GM10266 (cell line): Measurements from ENCODE around the gene NUMA1.

Experiments
- DNase-seq: peaks from one replicate; pipeline ENCODE4 v3.0.0; 2012; ENCODE audit errors: extremely low spot score
- TF ChIP-seq, protein P1 (sequence below): IDR thresholded peaks from 2 replicates; pipeline ENCODE4 v1.5.1; 2012; ENCODE audit warnings: mild to moderate bottlenecking, low read depth; ENCODE audit not compliant: control insufficient read depth, insufficient read depth; ENCODE audit errors: missing control alignments

The NUMA1 gene

DNA sequence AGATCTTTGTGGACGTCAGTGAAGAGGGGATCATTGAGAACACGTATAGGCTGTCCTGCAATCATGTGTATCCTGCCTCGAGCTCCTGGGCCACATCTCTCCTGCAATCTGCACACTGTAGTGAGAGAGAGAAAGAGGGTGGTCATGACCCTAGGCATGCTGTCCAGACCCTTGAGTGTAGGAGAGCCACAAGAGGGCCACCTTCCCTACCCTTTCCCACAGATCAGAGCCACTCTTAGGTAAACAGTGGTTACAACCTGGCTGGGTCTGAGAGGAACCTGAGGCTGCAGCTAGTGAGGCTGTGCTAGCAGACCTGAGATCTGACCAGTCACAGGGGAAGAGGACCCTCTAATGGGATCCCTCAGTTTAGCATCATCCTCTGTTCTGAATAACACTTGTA is 85.6 kb downstream of the NUMA1 start:
- TF ChIP-seq, protein P1, sequence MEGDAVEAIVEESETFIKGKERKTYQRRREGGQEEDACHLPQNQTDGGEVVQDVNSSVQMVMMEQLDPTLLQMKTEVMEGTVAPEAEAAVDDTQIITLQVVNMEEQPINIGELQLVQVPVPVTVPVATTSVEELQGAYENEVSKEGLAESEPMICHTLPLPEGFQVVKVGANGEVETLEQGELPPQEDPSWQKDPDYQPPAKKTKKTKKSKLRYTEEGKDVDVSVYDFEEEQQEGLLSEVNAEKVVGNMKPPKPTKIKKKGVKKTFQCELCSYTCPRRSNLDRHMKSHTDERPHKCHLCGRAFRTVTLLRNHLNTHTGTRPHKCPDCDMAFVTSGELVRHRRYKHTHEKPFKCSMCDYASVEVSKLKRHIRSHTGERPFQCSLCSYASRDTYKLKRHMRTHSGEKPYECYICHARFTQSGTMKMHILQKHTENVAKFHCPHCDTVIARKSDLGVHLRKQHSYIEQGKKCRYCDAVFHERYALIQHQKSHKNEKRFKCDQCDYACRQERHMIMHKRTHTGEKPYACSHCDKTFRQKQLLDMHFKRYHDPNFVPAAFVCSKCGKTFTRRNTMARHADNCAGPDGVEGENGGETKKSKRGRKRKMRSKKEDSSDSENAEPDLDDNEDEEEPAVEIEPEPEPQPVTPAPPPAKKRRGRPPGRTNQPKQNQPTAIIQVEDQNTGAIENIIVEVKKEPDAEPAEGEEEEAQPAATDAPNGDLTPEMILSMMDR: no peak
- no peak for DNase-seq

DNA sequence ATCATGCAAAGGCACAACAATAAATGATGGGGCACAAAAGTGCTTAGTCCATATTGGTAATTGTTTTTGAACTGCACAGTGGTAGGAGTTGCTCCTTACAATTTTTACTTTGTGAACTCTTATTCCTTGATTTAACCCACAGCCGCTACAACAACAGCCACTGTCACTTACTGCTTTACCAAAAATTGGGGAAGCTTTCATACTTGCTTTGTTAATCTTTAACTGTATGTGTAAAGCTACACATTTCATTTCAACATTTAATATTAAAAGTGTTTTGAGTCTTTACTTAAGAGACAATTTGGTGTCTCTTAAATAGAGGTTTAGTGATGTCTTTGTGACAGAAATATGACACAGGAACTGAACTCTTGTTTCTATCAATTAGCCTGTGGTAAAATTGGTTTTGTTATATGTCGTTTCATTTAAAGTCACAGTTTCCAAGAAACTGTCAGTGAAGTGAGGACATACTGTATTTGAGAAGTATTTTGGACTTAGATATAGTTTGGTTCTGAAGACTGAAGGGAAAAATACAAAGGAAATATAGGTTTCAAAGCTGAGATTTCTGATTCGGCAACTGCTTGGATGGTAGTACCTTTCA is 88.1 kb downstream of the NUMA1 start:
- DNase-seq: no peak
- TF ChIP-seq, protein P1: no peak

DNA sequence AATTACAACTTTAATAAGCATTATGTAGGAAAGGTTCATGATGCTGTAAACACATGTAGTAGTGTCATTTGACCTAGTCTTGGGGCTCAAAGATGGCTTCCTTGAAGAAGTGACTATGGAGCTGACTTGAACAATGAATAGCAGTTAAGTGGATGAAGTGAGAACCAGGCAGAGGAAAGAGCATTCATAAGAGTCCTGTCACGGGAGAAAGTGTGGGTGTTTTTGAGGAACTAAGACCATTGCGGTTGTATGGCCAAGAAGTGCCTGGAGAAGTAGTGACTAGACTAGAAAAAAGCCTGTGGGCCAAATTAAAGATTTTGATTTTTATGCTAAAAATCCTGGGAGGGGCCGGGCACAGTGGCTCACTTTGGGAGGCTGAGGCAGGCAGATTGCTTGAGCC is 88.8 kb downstream of the NUMA1 start:
- TF ChIP-seq, protein P1: no peak
- peak; percentile 55 for DNase-seq

DNA sequence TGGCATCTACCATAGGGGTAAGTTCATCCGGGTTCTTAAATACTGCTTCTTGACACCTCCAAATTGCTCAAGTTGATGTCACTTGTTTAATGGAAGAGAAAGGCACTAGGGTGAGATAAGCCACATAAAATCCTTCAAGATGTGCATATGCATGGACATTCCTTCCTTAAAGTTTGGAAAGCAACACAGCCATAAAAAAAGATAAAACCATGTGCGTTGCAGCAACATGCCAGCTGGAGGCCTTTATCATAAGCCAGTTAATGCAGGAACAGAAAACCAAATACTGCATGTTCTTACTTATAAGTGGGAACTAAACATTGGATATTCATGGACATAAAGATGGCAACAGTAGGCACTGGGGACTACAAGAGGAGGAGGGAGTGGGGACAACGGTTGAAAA is 89.6 kb downstream of the NUMA1 start:
- TF ChIP-seq, protein P1: no peak
- no peak for DNase-seq

DNA sequence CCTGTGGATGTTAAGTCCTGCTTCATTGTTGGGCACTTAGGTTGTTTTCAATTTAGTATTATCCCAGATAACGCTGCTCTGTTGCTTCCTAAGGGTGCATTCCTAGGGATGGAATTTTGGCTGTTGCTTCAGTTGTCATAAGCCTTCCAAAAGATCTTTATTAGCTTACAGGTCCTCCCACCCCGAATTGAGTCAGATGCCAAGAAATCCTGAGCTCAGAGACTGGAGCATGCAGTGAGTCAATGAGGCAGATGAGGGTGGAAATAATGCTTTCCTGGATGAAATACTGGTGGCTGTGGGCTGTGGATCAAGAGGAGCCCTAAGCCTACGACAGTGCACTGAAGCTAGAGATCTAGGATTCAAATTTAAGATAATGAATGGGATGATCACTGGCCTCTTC is 92.3 kb downstream of the NUMA1 start:
- DNase-seq: no peak
- TF ChIP-seq, protein P1: no peak

DNA sequence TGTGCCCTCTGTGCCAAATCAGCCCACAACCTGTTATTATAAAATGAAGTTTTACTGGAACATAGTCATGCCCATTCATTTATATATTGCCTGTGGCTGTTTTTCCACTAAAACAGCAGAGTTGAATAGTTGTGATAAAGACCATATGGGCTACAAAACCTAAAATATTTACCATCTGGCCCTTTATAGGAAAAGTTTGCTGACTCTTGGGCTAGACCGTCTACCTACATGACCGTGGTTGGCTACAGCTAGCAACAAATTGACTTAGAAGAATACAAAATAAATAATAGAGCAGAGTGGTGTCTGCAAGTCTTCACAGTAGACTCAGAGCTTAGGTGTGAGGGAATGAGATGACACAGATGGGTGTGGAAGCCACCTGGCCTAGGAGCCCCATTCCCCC is 92.8 kb downstream of the NUMA1 start:
- TF ChIP-seq, protein P1: no peak
- DNase-seq: no peak

DNA sequence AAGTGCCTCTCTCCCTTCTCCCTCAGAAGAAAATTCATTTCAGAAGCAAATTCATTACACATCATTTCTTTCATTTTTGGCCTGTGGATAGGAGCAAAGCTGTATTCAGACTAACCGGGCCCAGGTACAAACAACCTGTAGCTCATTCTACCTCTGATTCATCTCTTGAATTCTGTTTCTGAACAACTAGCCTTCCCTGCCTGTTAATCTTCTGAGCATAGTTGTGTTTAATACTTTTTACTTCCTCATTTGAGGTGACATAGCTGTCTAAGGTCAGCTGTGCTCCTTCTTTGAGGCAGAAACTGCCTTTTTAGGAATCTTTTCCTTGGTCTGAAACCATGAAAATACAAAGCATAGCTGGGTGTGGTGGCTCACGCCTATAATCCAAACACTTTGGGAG is 94.2 kb downstream of the NUMA1 start:
- TF ChIP-seq, protein P1: no peak
- DNase-seq: no peak
